ENCODE data around the gene SYNE1. TPM values are rescaled to one million over a fixed set of nuclear protein-coding genes. Genes with fewer than 3 reads are reported as not detected.

SYNE1 gene
- total and polyA plus RNA-seq, 8 donors: 79.1 to 201 (median 104) TPM

DNA sequence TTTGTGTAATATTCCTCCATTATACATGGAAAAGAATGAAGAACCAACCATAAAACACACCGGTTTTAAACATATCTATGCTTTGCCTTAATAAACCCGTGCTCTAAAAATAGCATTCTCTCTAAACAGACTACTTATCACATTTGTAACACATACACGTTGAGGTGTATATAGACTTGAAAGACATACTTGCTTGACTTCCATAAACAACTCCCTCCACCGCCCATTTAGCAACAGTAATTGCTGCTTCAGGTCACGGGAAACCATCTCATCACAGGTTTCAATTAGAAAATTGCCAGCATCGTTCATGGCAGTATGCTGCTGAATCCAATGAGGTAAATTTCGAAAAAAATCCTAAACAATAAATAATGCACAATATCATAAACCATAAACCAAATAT lies 174.0 kb downstream of the SYNE1 start:
- Histone ChIP-seq H3K27ac (no peak overlapping the region), H3K9me3 (no peaks in the 10 kb centered on the region), H3K27me3 (no peaks in the 10 kb centered on the region), H3K4me3 (peak overlapping the region; percentile 2 to 10), H3K36me3 (peaks cover 0 to 46% of the 10 kb centered on the region in 2 donors), H3K4me1 (no peaks in the 10 kb centered on the region)
- ATAC-seq: no peak
- DNase-seq: no peak
- intact Hi-C loops (cut with DNase I): no loop called here
- TF ChIP-seq, protein P1, sequence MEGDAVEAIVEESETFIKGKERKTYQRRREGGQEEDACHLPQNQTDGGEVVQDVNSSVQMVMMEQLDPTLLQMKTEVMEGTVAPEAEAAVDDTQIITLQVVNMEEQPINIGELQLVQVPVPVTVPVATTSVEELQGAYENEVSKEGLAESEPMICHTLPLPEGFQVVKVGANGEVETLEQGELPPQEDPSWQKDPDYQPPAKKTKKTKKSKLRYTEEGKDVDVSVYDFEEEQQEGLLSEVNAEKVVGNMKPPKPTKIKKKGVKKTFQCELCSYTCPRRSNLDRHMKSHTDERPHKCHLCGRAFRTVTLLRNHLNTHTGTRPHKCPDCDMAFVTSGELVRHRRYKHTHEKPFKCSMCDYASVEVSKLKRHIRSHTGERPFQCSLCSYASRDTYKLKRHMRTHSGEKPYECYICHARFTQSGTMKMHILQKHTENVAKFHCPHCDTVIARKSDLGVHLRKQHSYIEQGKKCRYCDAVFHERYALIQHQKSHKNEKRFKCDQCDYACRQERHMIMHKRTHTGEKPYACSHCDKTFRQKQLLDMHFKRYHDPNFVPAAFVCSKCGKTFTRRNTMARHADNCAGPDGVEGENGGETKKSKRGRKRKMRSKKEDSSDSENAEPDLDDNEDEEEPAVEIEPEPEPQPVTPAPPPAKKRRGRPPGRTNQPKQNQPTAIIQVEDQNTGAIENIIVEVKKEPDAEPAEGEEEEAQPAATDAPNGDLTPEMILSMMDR (IDR thresholded peaks at IDR 0.05): no peak

DNA sequence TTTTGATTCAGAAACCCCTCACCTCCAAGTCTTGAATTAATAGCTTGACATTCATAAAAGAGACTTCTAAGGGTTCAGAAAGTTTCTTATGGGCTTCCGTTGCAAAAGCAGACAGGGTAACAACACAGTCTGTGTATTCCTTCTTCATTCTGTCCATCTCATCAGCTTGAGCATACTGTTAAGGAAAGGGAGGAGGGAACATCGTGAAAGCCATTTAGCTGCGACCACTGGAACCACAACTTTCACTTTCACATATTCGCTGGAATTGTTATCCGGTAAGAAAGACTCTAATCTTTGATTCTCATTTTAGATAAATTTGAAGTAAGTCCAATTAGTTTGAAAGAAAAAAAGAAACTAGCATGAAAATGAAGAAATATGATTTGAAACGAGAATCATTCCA lies 174.4 kb downstream of the SYNE1 start:
- TF ChIP-seq, protein P1 (IDR thresholded peaks at IDR 0.05): no peak
- Histone ChIP-seq H3K27me3 (no peaks in the 10 kb centered on the region), H3K9me3 (no peaks in the 10 kb centered on the region), H3K4me3 (peak overlapping the region; percentile 2 to 10), H3K27ac (no peak overlapping the region), H3K4me1 (no peaks in the 10 kb centered on the region), H3K36me3 (peaks cover 0 to 49% of the 10 kb centered on the region in 2 donors)
- DNase-seq (peak in 1 of 4 donors; percentile 7), ATAC-seq (no peak)
- intact Hi-C loops (cut with DNase I): no loop called here

DNA sequence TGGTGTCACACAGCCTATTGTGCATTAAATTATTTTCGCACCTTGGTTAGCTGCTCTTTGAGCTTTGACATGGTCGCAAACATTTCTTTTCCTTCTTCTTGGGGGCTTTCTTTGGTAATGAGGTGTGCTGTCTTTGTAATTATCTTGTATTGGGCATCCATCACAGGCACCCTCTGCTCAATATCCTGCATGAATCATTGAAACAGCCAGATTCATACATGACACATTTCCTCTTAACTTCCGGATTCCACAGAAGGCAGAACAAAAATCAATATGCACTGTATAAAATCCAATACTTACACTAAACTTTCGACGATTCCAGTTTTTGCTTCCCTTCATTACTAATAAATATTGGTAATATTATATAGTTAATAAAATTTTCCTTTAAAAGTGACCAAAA lies 175.6 kb downstream of the SYNE1 start:
- no peak overlapping the region for H3K4me3 ChIP-seq
- DNase-seq (no peak), ATAC-seq (no peak)
- no peaks in the 10 kb centered on the region for H3K27me3 ChIP-seq
- peaks cover 0 to 49% of the 10 kb centered on the region in 2 donors for H3K36me3 ChIP-seq
- no peak overlapping the region for H3K27ac ChIP-seq
- H3K4me1 ChIP-seq: no peaks in the 10 kb centered on the region
- intact Hi-C loops (cut with DNase I): no loop called here
- H3K9me3 ChIP-seq: no peaks in the 10 kb centered on the region
- TF ChIP-seq, protein P1 (IDR thresholded peaks at IDR 0.05): no peak

DNA sequence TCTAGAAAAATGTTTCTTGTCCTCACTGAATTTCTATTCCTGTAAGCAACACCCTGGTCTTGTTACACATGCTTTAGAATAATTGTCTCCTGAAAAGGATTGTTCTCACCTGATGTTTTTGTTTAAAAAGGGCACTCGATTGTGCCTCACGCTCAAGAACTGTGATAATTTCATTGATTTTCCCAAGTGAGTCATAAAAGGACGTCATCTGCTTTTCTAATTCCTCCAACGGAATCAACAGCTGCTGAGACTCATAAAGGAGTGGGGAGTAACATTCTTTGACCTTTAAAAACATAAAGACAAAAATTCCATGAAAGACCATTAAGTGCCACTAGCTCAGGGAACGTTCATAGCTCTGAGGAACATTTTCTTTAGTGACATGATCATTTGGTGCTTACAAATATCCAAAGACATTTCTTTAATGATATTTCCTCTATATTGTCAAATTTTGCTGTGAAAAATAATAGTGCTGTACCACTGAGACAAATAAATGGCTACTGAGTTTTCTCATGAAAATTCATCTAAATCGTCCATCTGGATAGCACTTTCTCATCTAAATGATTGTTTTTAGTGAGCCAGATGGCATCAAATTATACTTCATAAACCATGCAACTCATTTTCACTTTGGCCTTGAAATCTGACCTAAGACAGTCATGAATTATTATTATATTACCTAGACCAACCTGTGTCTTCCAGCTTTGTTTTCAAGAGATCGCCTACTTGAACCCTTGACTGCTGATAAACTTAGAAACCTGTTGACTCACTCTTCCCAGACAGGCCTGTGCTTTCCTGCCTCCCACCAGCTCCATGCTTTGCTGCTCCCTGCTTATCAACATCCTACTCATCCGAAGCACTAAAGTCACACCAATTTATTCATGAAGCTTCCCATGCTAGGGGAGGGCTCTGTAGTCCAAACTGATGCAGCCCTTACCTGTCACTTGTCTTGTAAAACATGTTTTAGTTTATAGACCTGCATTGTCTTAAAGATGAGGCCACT lies 178.2 kb downstream of the SYNE1 start:
- H3K4me3 ChIP-seq: no peak overlapping the region
- ATAC-seq: no peak

More for the DNA sequence above, 178.2 kb downstream of the SYNE1 start:
- TF ChIP-seq, protein P1 (IDR thresholded peaks at IDR 0.05): no peak
- DNase-seq: no peak
- Histone ChIP-seq H3K27me3 (no peaks in the 10 kb centered on the region), H3K9me3 (no peaks in the 10 kb centered on the region), H3K36me3 (peaks cover 0 to 54% of the 10 kb centered on the region in 2 donors), H3K27ac (no peak overlapping the region), H3K4me1 (no peaks in the 10 kb centered on the region)
- intact Hi-C loops (cut with DNase I): no loop called here

Measured in left lung (tissue), 10 donors.